Measurements from ENCODE around the gene KCNJ4.

Gene KCNJ4

GRCh38 chr22:38435010-38435409 is 20.0 kb downstream of the KCNJ4 start:
- no peak for DNase-seq (ENCODE audit: low spot score)
- no peak overlapping the region for H3K27ac ChIP-seq
- ChIA-PET CTCF (no interaction called here), POLR2A (ENCODE audit: low non-redundant PET) (no interaction called here)
- TF ChIP-seq CTCF (conservative IDR thresholded peaks at IDR 0.05; ENCODE audit: low read depth) = no peak

GRCh38 chr22:38433871-38434270 is 21.1 kb downstream of the KCNJ4 start:
- H3K27ac ChIP-seq = no peak overlapping the region
- no peak for DNase-seq (ENCODE audit: low spot score)
- TF ChIP-seq CTCF (conservative IDR thresholded peaks at IDR 0.05; ENCODE audit: low read depth) = no peak
- ChIA-PET CTCF (no interaction called here), POLR2A (ENCODE audit: low non-redundant PET) (no interaction called here)

GRCh38 chr22:38432264-38432663 is 22.7 kb downstream of the KCNJ4 start:
- POLR2A ChIA-PET (ENCODE audit: low non-redundant PET) = no interaction called here
- no peak for TF ChIP-seq CTCF (conservative IDR thresholded peaks at IDR 0.05; ENCODE audit: low read depth)
- CTCF ChIA-PET = no interaction called here
- DNase-seq (ENCODE audit: low spot score) = no peak
- no peak overlapping the region for H3K27ac ChIP-seq

- TF ChIP-seq CTCF (conservative IDR thresholded peaks at IDR 0.05; ENCODE audit: low read depth) = no peak
- CTCF ChIA-PET = no interaction called here
- POLR2A ChIA-PET (ENCODE audit: low non-redundant PET) = no interaction called here
- no peak for DNase-seq (ENCODE audit: low spot score)
- H3K27ac ChIP-seq = no peak overlapping the region
These were observed 23.6 kb downstream of the KCNJ4 start for GRCh38 chr22:38431266-38432010.

GRCh38 chr22:38429499-38430068 is 25.4 kb downstream of the KCNJ4 start:
- no peak for DNase-seq (ENCODE audit: low spot score)
- ChIA-PET CTCF (no interaction called here), POLR2A (ENCODE audit: low non-redundant PET) (no interaction called here)
- TF ChIP-seq CTCF (conservative IDR thresholded peaks at IDR 0.05; ENCODE audit: low read depth) = no peak
- H3K27ac ChIP-seq = no peak overlapping the region

GRCh38 chr22:38428714-38429113 is 26.3 kb downstream of the KCNJ4 start:
- DNase-seq (ENCODE audit: low spot score) = no peak
- no peak for TF ChIP-seq CTCF (conservative IDR thresholded peaks at IDR 0.05; ENCODE audit: low read depth)
- ChIA-PET POLR2A (ENCODE audit: low non-redundant PET) (no interaction called here), CTCF (no interaction called here)
- H3K27ac ChIP-seq = no peak overlapping the region

All from RWPE1 (cell line).